ENCODE measurements around the gene PAXX.

PAXX gene

DNA sequence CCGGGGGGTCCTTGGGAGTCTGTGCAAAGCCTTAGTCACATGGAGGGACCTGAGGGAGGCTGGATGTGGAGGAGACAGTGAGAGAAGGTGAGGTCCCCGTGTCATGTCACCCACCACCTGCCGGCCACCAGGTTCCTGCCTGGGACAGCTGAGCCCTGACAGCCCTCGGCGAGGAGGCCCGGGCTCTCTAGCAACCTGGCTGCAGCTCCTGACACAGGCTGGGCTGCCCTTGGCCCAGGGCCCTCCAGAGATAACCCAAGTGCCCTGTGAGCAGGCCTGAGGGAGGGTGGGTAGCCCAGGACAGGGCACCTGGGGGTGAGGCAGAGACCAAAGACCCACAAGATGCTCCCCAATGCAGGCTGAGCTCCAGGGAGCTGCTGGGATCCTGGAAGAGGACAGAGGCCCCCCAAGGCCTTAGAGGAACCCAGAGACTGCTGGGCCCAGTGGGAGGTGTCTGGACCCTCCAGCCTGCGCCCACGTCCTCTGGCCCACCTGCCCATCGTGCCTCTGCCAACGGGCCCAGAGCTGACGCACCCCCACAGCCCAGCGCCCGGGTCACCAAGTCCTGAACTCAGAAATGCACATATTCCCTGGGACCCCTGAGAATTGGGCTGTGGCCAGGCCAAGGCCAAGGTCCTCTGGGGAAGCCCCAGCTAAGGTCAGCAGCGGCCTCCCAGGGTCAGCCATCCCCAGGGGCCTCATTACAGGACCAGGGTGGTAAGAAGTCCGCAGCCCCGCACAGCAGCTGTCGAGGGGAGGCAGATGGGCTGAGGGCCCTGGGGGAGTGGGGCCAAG lies 23.7 kb upstream of the PAXX start:
- no peak for DNase-seq

DNA sequence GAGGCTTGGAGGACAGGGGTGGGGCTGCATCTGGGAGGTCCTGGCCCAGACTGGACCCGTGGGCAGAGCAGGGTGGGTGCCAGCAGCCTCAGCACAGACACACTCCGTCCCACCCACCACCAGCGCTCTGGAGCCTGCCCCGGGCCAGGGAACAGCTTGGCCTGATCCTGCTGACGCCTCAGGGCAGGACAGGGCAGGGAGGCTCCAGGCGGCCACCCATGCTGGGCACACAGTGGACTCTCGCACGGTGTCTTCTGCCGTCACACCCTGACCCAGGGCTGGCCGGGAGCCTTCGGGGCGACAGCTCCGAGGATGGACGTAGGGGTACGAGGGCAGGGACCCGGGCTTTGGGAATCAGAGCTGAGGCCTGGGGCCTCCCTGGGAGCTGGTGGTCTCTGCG lies 23.1 kb upstream of the PAXX start:
- no peak for DNase-seq

DNA sequence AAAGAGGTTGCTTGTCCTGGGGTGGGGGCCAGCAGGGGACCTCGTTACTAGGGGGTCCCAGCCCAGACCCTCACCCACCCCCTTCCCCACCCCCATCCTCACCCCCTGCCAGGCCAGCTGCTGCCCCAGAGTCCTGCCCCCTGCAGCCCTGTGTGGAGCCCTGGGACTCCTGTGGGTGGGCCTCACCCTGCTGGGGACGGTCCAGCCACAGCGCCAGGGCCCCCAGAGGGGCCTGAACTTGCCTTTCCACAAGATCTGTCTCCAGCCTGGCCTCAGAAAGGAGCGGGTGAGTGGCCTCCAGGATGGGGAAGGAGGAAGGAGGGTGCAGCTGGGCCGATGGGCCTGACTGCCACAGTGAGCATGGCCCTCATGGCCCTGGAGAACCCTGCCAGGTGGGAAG lies 22.4 kb upstream of the PAXX start:
- DNase-seq = no peak

DNA sequence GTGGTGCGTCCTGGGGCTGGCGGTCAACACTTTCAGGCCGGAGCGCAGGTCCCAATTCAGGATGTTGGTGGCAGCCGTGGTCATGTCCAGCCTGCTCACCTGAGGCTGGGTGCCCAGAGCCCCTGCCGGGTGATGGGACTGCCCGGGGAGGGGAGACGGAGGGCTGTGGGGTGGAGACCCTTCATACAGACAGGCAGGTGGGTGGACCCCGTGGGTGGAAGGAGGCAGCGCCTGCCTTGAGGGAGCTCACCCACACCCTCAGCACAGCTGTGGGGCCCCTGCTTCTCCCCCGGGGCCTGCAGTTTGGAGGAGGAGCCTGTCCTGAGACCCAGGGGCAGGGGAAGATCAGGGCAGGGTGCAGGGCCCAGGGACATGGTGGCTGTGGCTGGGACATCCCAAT lies 21.9 kb upstream of the PAXX start:
- DNase-seq = no peak

DNA sequence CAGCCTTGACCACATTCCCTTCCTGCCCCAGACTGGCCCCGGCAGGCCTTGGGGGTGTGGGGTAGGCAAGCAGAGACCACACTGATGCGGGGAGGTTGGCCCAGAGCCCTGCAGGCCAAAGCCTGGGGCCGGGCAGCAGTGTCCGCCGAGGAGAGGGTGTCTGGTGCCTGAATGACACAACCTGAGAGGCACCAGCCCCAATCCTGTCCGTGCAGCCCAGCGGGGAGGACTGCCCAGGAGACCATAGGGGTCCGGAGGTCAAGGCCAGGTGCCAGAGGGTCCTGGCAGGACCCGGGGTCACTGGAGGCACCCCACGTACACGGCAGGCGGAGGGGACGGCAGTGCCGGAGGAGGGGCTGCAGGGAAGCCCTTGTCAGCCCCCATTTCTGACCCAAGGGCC lies 20.5 kb upstream of the PAXX start:
- DNase-seq = no peak

DNA sequence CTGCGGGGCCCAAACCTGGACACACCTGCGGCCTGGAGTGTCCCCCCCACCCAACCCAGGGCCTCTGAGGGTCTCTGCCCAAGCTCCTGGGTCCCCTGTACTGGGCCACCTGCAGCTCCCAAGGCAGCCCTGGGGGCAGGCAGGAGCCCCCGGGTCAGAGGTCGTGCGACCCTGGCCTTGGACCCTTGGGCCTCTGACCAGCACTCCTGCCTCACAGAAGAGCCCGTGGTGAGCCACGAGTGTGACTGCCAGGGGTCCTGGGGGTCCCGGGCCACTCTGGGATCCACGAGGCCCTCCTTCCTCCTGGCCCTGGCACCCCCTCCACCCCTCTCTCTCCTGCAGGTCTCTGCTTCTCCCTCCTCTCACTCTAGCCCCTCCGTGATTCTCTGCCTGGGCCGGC lies 19.9 kb upstream of the PAXX start:
- no peak for DNase-seq

DNA sequence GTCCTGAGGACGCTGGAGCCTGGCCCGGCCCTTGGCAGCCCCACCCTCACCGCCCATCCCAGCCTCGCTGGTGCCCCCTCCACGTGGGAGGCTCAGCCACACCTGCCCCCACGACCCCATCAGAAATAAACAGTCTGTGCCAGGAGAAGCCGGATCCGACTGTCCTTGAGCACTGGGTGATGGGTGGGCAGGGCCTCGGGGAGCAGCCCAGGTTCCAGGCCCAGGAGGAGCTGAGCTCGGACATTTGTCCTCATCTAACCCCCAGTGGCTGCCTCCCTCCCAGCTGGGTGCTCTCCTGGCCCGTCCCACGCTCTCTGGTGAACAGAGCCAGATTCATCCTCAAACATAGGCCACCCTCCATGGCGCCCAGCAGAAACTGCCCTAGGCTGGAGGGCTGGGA lies 19.5 kb upstream of the PAXX start:
- DNase-seq = no peak

DNA sequence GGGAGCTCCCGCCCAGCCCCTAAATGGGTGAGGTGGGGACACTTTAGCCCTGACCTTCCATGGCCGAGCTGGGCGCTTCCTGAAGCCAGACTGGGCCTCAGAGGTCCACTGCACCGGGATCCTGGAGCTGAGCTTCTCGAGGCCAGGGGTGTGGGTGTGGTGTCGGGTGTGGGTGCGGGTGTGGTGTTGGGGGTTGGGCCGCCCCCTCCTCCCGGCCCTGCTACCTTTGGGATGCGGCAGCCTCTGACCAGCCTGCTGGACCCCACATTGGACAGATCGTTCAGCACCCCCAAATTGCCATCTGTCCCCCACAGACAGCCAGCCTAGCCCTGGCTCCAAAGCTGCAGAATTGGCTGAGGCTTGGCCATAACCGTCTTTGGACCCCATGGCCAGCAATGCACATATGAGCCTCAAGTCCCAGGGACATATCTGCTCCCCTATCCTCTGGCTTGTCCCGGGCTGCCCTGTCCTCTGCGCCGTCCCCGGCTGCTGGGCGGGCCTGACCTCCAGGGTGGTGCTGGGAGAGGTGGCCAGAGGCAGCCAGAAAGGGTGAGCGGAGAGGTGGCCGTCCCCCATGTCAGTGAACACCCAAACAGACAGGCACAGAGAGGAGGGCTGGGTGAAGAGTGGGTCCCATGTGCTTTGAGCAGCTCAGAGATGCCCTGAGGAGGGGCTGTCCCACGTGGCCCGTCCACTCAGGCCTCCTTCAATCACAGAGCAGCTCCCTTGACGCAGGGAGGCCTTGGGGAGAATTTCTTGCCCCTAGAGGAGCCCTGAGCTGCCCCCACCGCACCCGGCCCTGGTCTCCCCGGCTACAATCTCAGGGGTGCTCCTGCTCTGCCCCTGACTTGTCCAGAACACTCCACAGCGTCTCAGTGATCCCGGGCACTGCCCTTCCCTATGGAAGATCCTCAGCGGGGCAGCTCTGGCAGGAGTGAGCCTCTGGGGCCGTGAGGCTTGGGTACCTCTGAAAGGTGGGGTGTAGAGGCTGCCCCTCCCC lies 18.3 kb upstream of the PAXX start:
- DNase-seq = no peak

DNA sequence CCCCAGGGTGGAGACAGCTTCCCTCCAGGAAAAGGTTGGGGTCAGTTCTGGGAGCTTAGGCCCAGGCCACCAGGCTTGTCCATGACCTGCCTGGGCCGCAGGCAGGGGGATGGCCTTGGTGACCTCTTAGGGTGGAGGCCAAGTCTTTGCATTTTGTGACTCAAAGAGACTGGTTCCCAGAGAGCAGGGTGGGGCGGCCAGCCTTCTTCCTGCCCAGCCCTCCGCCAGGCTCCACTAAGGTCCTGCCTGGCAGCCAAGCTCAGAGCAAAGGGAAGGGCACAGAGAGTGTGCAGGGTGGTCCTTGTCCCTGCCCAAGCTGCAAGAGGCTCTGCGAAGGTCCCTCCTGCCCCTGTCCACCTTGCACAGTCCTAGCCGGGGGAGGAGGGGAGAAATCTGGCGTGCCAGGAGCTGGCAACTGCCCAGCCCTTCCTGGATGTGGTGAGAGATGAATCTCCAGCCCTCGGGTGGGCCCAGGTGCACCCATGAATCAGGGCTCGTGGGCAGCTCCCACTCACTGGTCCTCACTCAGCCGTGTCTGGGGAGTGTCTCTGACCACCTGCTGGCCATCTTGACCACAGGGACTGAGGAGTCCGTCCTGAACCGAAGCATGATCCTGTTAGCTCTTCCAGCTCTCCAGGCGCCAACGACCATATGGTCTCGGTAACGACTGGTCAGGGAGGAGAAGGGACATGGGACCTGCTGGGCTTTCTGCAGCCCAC lies 17.2 kb upstream of the PAXX start:
- DNase-seq = no peak

DNA sequence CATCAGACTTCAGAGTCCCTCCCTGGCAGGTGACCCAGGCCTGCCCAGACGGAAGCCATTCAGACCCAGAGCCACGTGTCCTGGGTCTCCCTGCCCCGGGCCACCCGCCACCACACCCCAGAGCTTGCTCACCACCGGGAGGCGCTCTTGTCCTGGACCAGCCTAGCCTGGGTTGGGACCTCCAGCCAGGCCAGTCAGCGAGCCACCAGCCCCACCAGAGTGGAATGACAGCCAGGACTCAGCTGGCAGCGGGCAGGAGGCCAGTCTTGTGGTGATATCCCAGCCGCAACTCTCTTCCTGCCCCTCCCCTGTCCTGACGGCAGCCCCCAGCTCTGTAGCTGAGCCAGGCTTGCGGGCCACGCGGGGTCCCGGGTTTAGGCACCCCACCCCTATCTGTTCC lies 16.6 kb upstream of the PAXX start:
- DNase-seq = no peak

DNA sequence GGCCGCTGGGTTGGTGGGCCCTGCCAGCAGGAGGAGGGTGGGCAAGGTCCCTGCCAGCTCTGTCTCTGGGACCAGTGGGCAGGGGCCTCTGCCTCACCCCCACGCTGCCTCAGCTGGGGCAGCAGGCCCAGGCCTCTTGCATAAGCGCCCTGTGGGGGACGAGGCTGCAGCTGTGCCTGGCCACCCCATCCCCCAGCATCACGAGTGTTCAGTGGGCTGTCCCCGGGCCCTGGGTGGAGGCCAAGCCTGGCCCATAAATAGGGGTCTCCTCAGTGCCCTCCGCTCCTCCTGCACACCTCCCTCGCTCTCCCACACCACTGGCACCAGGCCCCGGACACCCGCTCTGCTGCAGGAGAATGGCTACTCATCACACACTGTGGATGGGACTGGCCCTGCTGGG lies 15.0 kb upstream of the PAXX start, which contains the start of gene PTGDS:
TSS of gene PTGDS (plus strand) at position 282 of the 400 bp plus-strand sequence. CDS start at position 357, 75 bp downstream.
- no peak for DNase-seq

DNA sequence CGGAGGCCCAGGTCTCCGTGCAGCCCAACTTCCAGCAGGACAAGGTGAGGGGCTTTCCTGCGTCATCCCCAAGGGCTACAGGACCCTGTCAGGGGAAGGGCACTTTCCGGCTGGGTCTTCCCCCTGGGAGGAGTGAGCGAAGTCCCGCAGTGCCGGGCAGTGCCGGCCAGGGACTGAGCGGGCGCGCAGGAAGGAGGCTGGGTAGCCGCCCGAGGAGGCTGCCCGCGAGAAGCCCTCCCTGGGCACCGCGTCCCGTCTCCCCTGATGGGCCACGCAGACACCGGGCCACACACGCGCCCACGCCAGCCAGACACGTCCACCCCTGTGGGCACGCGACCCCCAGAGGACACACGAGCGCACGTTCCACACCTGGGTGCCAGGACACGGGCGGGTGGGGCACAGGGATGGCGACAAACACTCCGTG lies 14.6 kb upstream of the PAXX start:
- DNase-seq = no peak

DNA sequence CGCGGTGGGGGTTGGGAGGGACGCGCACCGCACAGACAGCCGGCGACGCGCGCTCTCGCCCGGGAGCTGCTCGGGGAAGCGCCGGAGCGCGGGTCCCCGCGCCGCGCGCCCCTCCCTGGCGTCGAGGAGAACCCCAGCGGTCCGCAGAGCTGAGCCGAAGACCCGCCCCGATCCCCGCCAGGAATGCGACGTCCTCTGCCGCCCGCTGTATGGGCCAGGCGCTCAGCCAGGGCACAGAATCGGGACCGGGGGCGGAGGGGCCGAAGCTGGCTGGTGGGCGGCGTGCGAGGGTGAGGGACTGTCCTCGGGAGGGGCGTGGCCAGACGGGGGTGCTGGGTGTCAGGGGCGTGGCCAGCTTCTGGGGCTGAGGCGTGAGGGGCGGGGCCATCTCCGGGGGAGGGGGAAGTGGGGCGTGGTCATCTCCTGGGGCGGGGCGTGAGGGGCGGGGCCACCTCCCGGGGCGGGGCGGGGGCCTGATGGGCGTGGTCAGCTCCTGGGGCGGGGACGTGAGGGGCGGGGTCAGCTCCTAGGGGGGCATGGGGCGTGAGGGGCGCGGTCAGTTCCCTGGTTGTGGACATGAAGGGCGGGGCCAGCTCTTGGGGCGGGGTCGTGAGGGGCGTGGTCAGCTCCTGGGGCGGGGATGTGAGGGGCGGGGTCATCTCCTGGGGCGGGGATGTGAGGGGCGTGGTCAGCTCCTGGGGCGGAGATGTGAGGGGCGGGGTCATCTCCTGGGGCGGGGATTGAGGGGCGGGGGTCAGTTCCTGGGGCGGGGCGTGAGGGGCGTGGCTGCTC lies 14.0 kb upstream of the PAXX start:
- no peak for DNase-seq

DNA sequence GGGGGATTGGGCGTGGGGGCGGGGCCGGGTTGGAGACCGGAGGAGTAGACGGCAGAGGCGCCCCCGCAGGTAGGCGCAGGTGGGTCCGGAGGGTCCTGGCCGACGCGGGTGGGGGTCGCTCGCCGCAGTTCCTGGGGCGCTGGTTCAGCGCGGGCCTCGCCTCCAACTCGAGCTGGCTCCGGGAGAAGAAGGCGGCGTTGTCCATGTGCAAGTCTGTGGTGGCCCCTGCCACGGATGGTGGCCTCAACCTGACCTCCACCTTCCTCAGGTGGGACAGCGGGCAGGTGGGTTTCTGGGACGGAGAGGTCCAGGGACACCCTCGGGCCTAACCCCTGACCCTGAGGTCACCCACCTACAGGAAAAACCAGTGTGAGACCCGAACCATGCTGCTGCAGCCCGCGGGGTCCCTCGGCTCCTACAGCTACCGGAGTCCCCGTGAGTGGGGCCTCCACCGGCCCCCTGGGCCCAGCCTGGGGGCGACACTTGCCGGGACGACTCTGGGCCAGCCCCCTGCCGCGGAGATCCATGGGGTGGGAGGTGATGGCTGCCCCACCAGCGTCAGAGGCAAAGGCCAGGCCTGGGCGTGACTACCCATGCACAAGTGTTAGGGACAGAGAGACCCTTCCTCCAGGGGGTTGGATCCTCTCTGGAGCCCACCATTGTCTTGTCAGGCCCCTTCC lies 13.2 kb upstream of the PAXX start:
- DNase-seq = no peak

DNA sequence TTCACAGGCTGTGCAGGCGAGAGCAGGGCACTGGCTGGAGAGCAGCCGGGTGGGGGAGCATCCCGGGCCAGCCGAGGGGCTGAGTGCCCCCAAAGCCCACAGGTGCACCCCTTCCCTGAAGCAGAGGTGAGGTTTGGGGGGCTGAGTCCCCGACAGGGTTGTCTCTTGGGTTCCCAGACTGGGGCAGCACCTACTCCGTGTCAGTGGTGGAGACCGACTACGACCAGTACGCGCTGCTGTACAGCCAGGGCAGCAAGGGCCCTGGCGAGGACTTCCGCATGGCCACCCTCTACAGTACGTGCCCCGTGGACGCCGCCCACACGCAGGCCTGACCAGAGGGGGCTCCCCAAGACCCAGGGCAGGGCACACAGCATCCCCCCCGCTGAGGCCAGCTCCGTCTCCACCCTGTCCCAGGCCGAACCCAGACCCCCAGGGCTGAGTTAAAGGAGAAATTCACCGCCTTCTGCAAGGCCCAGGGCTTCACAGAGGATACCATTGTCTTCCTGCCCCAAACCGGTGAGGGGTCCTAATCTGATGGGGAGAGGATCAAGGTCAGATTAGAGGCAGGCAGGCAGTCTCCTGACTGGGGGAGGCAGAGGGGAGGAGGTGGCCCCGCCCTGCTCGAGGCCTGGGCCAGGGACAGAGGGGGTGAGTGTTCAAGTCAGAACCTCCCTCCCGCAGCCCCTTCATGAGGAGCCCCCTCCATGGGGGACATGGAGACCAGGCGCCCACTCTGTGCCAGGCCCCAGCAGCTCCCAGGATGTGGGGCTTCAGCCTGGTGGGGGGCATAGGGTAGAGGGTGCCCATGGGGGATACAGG lies 12.2 kb upstream of the PAXX start:
- no peak for DNase-seq

DNA sequence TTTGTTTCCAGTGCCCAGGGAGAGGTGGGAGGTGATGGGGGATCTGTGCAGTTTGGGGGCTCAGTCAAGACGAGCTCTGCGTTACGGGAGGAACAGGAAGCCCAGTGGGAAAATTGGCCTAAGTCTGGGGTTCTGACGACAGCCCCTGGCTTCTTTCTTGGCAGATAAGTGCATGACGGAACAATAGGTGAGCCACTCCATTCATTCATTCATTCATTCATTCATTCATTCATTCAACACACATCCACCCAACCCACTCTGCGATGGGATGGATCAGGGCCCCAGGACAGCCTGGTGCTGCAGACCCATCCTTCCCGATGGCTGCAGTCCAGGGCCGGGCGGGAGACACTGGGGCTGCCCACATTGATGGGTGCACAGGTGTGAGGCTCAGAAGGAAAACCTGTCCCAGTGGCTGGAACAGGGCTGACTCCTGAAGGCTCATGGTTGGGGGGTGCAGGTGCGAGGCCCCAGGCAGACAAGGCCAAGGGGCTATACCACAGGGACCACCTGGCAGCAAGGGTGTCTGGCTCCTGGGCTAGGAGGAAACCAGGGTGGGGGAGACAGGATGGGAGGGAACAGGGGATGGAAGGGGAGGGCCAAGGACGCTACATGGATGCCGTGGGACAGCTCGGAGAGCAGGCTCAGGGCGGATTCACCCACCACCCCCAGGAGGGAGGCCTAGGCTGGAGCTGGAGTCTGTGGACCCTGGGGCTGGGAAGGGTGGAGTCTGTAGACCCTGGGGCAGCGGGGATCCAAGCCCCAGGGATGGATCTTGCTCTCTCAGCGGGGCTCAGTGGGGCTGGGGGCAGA lies 11.3 kb upstream of the PAXX start:
- DNase-seq = no peak

DNA sequence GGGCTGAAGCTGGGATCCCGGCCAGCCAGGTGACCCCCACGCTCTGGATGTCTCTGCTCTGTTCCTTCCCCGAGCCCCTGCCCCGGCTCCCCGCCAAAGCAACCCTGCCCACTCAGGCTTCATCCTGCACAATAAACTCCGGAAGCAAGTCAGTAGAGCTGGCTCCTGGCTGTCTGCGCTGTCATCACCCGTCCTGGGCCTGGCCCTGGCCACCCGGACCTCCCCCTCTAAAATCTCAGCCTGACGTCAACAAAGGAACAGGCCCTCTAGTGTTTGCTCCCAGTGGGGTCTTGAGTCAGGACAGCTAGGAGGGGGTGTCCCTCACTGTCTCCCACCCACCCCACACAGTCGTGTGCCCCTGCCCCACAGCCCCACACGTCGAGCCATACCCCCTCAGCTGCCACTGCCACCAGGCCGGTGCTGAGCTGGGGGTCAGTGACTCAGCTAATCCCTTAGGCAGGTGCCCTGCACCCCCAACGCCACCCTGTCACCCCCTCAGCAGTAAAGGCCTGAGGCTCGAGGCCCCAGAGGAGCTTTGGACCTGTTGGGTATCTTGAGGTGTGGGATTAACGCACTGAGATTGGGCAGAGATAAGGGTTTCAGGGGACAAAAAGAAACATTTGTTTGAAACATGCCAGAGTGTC lies 10.5 kb upstream of the PAXX start:
- no peak for DNase-seq

DNA sequence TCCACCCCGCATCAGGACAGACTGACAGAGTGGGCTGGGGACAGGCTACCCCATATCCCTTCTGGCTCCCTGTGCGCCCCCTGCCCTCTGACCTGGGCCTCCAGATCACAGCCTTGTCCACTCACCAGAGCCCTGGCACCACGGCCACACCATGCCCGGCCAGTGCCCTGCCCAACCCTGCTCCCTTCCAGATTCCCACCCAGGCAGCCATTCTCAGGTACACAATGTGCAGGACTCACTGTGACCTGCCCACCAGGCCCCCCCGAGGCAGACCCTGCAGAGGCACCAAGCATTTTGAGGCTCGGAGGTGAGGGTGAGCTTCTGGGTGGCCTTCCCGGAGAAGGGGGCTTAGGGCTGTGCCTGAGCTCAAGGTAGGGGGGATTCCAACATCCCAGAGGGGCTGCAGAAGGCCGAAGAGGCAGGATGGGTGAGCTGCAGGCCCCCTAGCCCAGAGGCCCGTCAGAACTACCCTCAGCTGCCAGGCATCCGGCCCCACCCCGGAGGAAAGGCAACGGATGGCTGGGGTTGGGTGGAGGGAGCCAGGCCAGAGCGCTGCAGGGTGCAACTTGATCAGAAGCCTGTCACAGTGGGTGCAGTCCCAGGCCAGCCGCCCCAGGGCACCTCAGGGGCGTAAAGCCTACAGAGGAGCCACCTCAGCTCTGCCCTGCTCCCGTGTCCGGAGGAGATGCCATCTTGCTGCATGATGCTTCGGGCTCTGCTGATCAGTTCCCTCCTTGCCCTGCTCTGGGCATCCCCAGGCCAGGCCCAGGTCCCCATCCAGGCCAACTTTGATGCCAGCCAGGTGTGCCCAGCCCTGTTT lies 9.8 kb upstream of the PAXX start, which contains the start of gene LCNL1:
TSS of gene LCNL1 (plus strand) at position 762 of the 820 bp plus-strand sequence. CDS start 594 bp downstream, outside the sequence.
- no peak for DNase-seq
